Measurements from ENCODE around the gene UBR1.

Gene UBR1

GRCh38 chr15:43105077-43105736, 631 bp downstream of the UBR1 start:
- DNase-seq, result no peak

GRCh38 chr15:43104426-43104825, 1.4 kb downstream of the UBR1 start:
- no peak for DNase-seq

- no peak for DNase-seq
Measured at GRCh38 chr15:43103907-43104306, 1.9 kb downstream of the UBR1 start.

GRCh38 chr15:43102187-43102586, 3.7 kb downstream of the UBR1 start:
- DNase-seq, result no peak

GRCh38 chr15:43100971-43101370, 4.9 kb downstream of the UBR1 start:
- DNase-seq, result no peak

GRCh38 chr15:43099105-43099845, 6.6 kb downstream of the UBR1 start:
- DNase-seq, result no peak

GRCh38 chr15:43096411-43096810, 9.4 kb downstream of the UBR1 start:
- DNase-seq, result no peak

- DNase-seq, result no peak
Measured at GRCh38 chr15:43095708-43096347, 10.0 kb downstream of the UBR1 start.

GRCh38 chr15:43095243-43095642, 10.6 kb downstream of the UBR1 start:
- no peak for DNase-seq

- DNase-seq, result no peak
Measured at GRCh38 chr15:43094416-43095030, 11.3 kb downstream of the UBR1 start.

- DNase-seq, result no peak
Measured at GRCh38 chr15:43093026-43093425, 12.8 kb downstream of the UBR1 start.

GRCh38 chr15:43091859-43092258, 14.0 kb downstream of the UBR1 start:
- no peak for DNase-seq

- DNase-seq, result no peak
Measured at GRCh38 chr15:43086551-43086950, 19.3 kb downstream of the UBR1 start.

- DNase-seq, result no peak
Measured at GRCh38 chr15:43085921-43086320, 19.9 kb downstream of the UBR1 start.

GRCh38 chr15:43082509-43082908, 23.3 kb downstream of the UBR1 start:
- no peak for DNase-seq

GRCh38 chr15:43081283-43081682, 24.6 kb downstream of the UBR1 start:
- no peak for DNase-seq

GRCh38 chr15:43071451-43071850, 34.4 kb downstream of the UBR1 start:
- no peak for DNase-seq

GRCh38 chr15:43070893-43071292, 34.9 kb downstream of the UBR1 start:
- DNase-seq, result no peak

- DNase-seq, result no peak
Measured at GRCh38 chr15:43070249-43070648, 35.6 kb downstream of the UBR1 start.

GRCh38 chr15:43067717-43068461, 37.9 kb downstream of the UBR1 start:
- DNase-seq, result no peak

GRCh38 chr15:43056696-43057095, 49.1 kb downstream of the UBR1 start:
- no peak for DNase-seq

- no peak for DNase-seq
Measured at GRCh38 chr15:43052860-43053259, 53.0 kb downstream of the UBR1 start.

GRCh38 chr15:43048935-43049334, 56.9 kb downstream of the UBR1 start:
- no peak for DNase-seq

All from NCI-H2227 treated with DMSO at 0.1 percent for 48 hours (cell line).